Measurements from ENCODE around the gene CDC42.

CDC42 gene

DNA sequence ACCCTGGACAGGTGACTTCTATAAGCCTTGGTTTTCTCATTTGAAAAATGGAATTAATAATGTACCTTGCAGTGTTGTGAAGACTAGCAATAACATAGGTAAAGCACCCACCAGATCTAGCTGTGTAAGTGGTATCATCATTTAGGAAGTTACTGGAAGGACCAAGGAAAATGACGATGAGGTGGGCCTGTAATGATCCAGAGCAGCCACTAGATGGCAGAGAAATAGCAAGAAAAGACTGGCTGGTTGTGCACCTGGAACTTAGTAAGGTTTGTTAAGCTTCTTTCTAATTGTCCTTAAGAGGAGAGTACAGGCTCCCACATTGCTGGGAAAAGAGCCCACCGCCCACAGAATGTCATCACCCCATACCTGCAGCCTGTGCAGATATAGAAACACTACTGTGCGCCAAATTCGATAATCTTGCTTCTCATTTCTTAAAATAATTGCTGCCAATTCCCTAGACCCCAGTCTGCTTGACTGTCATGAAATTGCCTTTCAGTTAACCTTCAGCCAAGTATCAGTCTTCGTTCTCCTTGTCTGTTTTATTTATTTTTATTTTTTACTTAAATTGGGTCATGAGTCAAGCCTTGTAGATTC lies 53.2 kb downstream of the CDC42 start:
- ATAC-seq, result peak; percentile 50

GRCh38 chr1:22107126-22107525 lies 54.6 kb downstream of the CDC42 start:
- Mint-ChIP-seq H3K4me3 (no peak overlapping the region), H3K27me3 (no peaks in the 10 kb centered on the region), H3K27ac (no peak overlapping the region), H3K9me3 (peaks cover 7 to 10% of the 10 kb centered on the region in 2 donors), H3K4me1 (peaks cover 61% of the 10 kb centered on the region)
- no peak for ATAC-seq
- no peak for DNase-seq

More for the DNA sequence above, 53.2 kb downstream of the CDC42 start:
- Mint-ChIP-seq H3K27me3 (no peaks in the 10 kb centered on the region), H3K4me3 (peak overlapping the region in 1 of 2 donors; percentile 10), H3K27ac (peak overlapping the region in 1 of 2 donors; percentile 17), H3K4me1 (peaks cover 64% of the 10 kb centered on the region), H3K9me3 (peaks cover 7 to 10% of the 10 kb centered on the region in 2 donors)
- no peak for DNase-seq

GRCh38 chr1:22108339-22109105 lies 56.0 kb downstream of the CDC42 start:
- Mint-ChIP-seq H3K27me3 (no peaks in the 10 kb centered on the region), H3K4me3 (no peak overlapping the region), H3K9me3 (peaks cover 2 to 7% of the 10 kb centered on the region in 2 donors), H3K27ac (peak overlapping the region; percentile 40 to 75), H3K4me1 (peaks cover 58% of the 10 kb centered on the region)
- ATAC-seq (no peak), DNase-seq (no peak)

DNA sequence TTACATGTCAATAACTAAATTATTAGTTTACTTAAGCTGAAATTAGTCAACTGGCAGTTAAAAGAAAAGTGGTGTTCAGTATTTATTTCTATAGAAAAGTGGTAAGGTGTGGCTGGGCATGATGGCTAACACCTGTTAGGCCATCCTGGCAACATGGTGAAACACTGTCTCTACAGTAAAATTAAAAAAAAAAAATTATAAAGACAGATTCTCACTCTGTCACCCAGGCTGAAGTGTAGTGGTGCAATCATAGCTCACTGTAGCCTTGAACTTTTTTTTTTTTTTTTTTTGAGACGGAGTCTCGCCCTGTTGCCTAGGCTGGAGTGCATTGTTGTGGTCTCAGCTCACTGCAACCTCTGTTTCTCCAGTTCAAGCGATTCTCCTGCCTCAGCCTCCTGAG lies 57.5 kb downstream of the CDC42 start:
- DNase-seq (no peak), ATAC-seq (no peak)
- Mint-ChIP-seq H3K4me3 (no peak overlapping the region), H3K4me1 (peaks cover 43% of the 10 kb centered on the region), H3K9me3 (no peaks in the 10 kb centered on the region), H3K27me3 (no peaks in the 10 kb centered on the region), H3K27ac (no peak overlapping the region)

GRCh38 chr1:22111115-22111514 lies 58.6 kb downstream of the CDC42 start:
- peaks cover 35% of the 10 kb centered on the region for H3K4me1 Mint-ChIP-seq

GRCh38 chr1:22111620-22112019 lies 59.1 kb downstream of the CDC42 start:
- H3K27ac Mint-ChIP-seq, result peak overlapping the region in 1 of 2 donors; percentile 89
- no peaks in the 10 kb centered on the region for H3K9me3 Mint-ChIP-seq
- DNase-seq (no peak), ATAC-seq (no peak)
- H3K27me3 Mint-ChIP-seq, result no peaks in the 10 kb centered on the region
- no peak overlapping the region for H3K4me3 Mint-ChIP-seq
- peaks cover 35% of the 10 kb centered on the region for H3K4me1 Mint-ChIP-seq

More at GRCh38 chr1:22111115-22111514, 58.6 kb downstream of the CDC42 start:
- Mint-ChIP-seq H3K27me3 (no peaks in the 10 kb centered on the region), H3K9me3 (no peaks in the 10 kb centered on the region), H3K4me3 (no peak overlapping the region), H3K27ac (peak overlapping the region in 1 of 2 donors; percentile 89)
- ATAC-seq (no peak), DNase-seq (no peak)

DNA sequence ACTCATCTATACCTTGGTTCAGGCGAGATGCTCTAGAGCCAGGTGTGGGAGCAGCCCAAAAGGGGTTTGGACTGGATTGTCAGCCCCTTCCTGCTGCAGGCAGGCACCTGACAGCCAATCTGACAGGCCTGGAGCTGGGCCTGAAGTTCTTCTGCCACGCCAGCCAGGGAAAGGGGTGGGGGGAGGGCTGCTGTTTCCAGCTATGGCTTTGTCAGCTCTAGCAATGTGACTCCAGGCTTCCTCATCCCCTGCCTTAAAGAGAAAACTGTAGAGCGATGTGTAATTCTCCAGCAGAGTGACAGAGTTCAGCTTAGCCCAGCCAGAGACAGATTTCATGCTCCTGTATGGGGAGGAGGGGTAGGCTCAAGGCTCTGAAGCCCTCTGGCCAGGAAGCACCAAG lies 60.0 kb downstream of the CDC42 start:
- Mint-ChIP-seq H3K4me3 (no peak overlapping the region), H3K9me3 (no peaks in the 10 kb centered on the region), H3K27me3 (no peaks in the 10 kb centered on the region), H3K27ac (peak overlapping the region; percentile 67 to 94), H3K4me1 (peaks cover 42% of the 10 kb centered on the region)
- DNase-seq (no peak), ATAC-seq (no peak)

DNA sequence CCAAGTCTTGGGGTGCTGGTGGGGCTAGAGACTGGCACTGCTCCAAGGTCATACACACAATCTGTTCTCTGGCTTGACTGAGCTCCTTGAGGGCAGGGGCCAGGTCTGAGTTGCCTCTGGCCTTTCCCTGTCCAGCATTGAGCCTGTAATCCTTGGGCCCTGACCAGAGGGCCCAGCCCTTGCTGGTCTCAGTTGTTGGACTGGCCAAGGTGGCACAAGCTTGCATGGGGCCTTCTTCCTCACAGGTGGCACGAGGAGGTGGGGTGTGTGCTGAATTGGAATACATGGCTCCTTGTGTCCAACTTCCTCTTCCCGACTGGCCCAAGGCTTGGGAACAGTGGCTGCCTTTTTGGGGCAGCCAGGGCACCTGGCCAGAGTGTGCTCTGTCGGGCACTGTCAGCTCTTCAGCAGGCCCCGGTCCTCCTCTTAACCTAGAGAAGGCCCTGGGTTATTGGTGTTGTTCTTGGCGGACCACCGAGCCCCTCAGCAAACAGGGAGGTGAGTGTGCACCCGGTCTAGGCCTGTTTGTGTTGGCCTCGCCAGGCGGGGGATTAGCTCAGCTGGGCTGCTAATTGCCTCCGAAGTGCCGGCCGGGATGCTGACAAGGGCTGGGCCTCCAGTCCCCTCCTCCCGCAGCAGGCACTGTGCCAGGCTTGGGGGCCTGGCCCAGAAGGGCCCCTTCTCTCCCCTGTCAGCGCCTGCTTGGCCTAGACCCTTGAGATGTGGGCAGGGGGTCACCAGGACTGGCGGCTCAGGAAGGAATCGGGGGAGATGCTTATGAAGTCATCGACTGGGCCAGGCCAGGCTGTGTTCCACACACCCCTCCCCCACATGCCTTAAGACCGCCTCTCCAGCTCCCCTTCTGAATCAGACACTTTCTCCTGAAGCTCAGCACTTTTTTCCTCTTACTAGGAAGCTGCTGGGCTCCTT lies 61.8 kb downstream of the CDC42 start:
- no peaks in the 10 kb centered on the region for H3K9me3 Mint-ChIP-seq
- peaks cover 45% of the 10 kb centered on the region for H3K4me1 Mint-ChIP-seq
- H3K27ac Mint-ChIP-seq, result peak overlapping the region in 1 of 2 donors; percentile 69
- DNase-seq, result no peak
- no peaks in the 10 kb centered on the region for H3K27me3 Mint-ChIP-seq
- H3K4me3 Mint-ChIP-seq, result no peak overlapping the region
- no peak for ATAC-seq

GRCh38 chr1:22115286-22115685 lies 62.8 kb downstream of the CDC42 start:
- Mint-ChIP-seq H3K4me1 (peaks cover 45% of the 10 kb centered on the region), H3K27me3 (no peaks in the 10 kb centered on the region), H3K4me3 (no peak overlapping the region), H3K27ac (no peak overlapping the region), H3K9me3 (no peaks in the 10 kb centered on the region)
- DNase-seq, result no peak
- no peak for ATAC-seq

- Mint-ChIP-seq H3K27me3 (no peaks in the 10 kb centered on the region), H3K4me3 (no peak overlapping the region), H3K4me1 (peaks cover 52% of the 10 kb centered on the region), H3K27ac (peak overlapping the region in 1 of 2 donors; percentile 75), H3K9me3 (no peaks in the 10 kb centered on the region)
- DNase-seq (no peak), ATAC-seq (no peak)
Observed at GRCh38 chr1:22117238-22117637, 64.7 kb downstream of the CDC42 start.

DNA sequence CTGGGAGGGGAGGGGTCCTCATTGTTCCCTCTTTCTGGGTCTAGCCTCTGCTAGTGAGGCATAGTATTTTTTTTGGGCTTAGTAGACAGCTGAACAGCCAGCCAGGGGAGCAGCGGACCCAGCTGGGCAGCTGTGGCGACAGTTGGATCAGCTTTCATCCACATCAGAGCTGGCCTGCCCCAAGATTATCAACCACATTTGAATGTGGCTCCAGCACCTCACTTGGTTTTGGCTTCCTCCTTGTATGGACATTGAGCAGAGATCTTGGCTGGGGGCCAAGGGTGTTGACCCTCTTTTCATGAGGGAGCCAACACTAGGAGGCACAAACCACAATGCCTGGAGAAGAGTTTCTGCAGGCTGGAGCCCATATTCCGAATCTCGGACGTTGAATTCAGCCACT lies 65.3 kb downstream of the CDC42 start:
- Mint-ChIP-seq H3K4me3 (no peak overlapping the region), H3K27me3 (no peaks in the 10 kb centered on the region), H3K27ac (peak overlapping the region in 1 of 2 donors; percentile 92), H3K9me3 (no peaks in the 10 kb centered on the region), H3K4me1 (peaks cover 48% of the 10 kb centered on the region)
- ATAC-seq (no peak), DNase-seq (no peak)

GRCh38 chr1:22118291-22118992 lies 65.9 kb downstream of the CDC42 start:
- Mint-ChIP-seq H3K4me1 (peaks cover 42% of the 10 kb centered on the region), H3K27ac (peak overlapping the region in 1 of 2 donors; percentile 92), H3K27me3 (no peaks in the 10 kb centered on the region), H3K4me3 (no peak overlapping the region), H3K9me3 (no peaks in the 10 kb centered on the region)
- DNase-seq, result no peak
- ATAC-seq, result no peak

DNA sequence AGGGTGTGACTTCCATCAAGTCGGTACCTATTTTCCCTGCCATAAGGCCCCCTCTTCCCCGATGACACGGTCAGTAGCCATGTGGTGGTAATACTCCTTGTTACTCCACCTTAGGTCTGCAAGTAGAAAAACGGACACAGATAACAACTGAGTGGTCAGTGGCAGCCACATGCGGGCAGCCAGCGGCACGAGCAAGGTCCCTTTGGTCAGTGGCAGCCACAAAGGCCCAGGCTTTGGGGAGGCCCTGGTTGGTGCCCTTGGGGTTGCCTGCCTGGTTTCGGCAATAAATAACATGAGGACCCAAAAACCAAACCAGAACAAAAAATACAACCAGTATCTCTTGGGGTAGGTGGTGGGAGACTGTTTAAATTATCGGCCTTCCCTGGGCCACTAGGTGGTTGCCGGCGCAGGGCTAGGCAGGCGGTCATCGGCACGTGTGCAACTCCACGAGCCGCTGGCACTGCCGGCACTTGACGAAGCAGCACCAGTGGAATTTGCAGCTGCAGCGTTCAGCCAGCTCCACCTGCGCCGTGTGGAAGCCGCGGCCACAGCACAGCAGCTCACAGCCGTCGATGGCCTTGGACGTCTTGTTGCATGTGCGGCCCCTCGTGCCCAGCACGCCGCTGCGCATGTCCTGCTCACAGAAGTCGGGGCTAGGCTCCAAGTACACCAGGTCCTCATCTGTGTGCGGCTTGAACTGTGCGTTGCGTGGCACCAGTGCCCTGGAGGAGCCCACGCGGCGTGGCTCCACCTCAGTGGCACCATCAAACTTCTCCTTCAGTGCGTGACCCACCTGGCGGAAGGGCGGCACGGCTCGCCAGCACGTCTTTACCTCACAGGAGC lies 67.3 kb downstream of the CDC42 start:
- no peak for ATAC-seq
- Mint-ChIP-seq H3K4me3 (no peak overlapping the region), H3K4me1 (peaks cover 48% of the 10 kb centered on the region), H3K27ac (peak overlapping the region in 1 of 2 donors; percentile 82), H3K9me3 (no peaks in the 10 kb centered on the region), H3K27me3 (no peaks in the 10 kb centered on the region)
- DNase-seq, result no peak

DNA sequence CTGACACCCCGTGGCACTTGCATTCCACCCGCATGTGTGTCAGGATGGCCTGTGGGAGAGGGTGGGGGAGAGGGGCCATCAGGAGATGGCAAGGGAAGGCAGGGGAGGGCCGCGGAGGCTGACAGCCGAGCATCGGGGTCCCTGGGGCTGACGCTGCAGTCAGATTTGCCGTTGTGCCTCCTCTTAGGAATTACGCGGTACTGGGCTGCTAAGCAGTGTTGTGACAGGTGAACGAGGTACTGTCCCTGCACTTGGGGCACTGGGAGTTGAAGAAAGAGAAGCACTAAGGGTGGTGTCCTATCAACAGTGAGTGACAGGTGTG lies 67.9 kb downstream of the CDC42 start:
- no peak for ATAC-seq

More for the DNA sequence above, 67.9 kb downstream of the CDC42 start:
- H3K4me1 Mint-ChIP-seq, result peaks cover 48% of the 10 kb centered on the region
- H3K9me3 Mint-ChIP-seq, result no peaks in the 10 kb centered on the region
- no peak overlapping the region for H3K4me3 Mint-ChIP-seq
- no peaks in the 10 kb centered on the region for H3K27me3 Mint-ChIP-seq
- H3K27ac Mint-ChIP-seq, result peak overlapping the region in 1 of 2 donors; percentile 54
- DNase-seq, result no peak
